Frontal cortex (tissue), 4 donors: Measurements from ENCODE around the gene VIPAS39. TPM values are rescaled to one million over a fixed set of nuclear protein-coding genes. Genes with fewer than 3 reads are reported as not detected.
"Not testable (repeated sequence)": the region's sequence is repeated elsewhere in the genome, so short reads cannot be mapped to it uniquely, and the experiment has no call there.

Experiments used
- DNase-seq, 2 donors: peaks; one replicate each; pipeline ENCODE4 v3.0.0; 2012; ENCODE audit warnings: low spot score in 2 of 2
- FAIRE-seq: peaks from 2 replicates; lab custom pipeline; 2012; peaks lifted over from hg19 to GRCh38; lab: Jason Lieb, UNC
- total RNA-seq: library from RNA; depleted of rRNA; stranded (reverse); fragments of >200 nt; gene quantifications from one replicate; pipeline ENCODE4 v1.2.3, GENCODE V29; 2014
- donor health status: control.
- donor health status: control.
- donor health status: control.

The VIPAS39 gene
- total RNA-seq, 1 donor from 2014 or later, result 35.5 TPM

- FAIRE-seq (no peak), DNase-seq (no peak)
Observed at GRCh38 chr14:77473921-77474320, 16.5 kb upstream of the VIPAS39 start.

GRCh38 chr14:77470224-77470870 is 12.9 kb upstream of the VIPAS39 start:
- DNase-seq, result no peak
- no peak for FAIRE-seq

GRCh38 chr14:77469539-77469938 is 12.1 kb upstream of the VIPAS39 start:
- no peak for DNase-seq
- no peak for FAIRE-seq

- no peak for FAIRE-seq
- DNase-seq, result no peak
Observed at GRCh38 chr14:77469067-77469505, 11.7 kb upstream of the VIPAS39 start.

GRCh38 chr14:77467801-77468200 is 10.4 kb upstream of the VIPAS39 start:
- FAIRE-seq (no peak), DNase-seq (no peak)

GRCh38 chr14:77459072-77459723 is 1.8 kb upstream of the VIPAS39 start:
- FAIRE-seq, result no peak
- peak in 1 of 2 donors; percentile 44 for DNase-seq

- FAIRE-seq (no peak), DNase-seq (no peak)
Observed at GRCh38 chr14:77458249-77458950, 999 bp upstream of the VIPAS39 start.

- DNase-seq (no peak), FAIRE-seq (no peak)
Observed at GRCh38 chr14:77457115-77457521, 283 bp downstream of the VIPAS39 start.

- no peak for FAIRE-seq
- DNase-seq, result no peak
Observed at GRCh38 chr14:77455966-77456640, 1.3 kb downstream of the VIPAS39 start.

GRCh38 chr14:77442196-77442595 is 15.2 kb downstream of the VIPAS39 start:
- DNase-seq, result no peak
- no peak for FAIRE-seq

GRCh38 chr14:77439861-77440260 is 17.5 kb downstream of the VIPAS39 start:
- FAIRE-seq (no peak), DNase-seq (no peak)

- DNase-seq, result no peak
- peak; percentile 53 for FAIRE-seq
Observed at GRCh38 chr14:77438596-77438995, 18.8 kb downstream of the VIPAS39 start.

- no peak for FAIRE-seq
- no peak for DNase-seq
Observed at GRCh38 chr14:77436042-77436441, 21.4 kb downstream of the VIPAS39 start.

GRCh38 chr14:77426396-77426795 is 31.0 kb downstream of the VIPAS39 start:
- DNase-seq, result no peak
- FAIRE-seq, result no peak

- DNase-seq (no peak), FAIRE-seq (no peak)
Observed at GRCh38 chr14:77424862-77425261, 32.5 kb downstream of the VIPAS39 start.

GRCh38 chr14:77423423-77423822 is 34.0 kb downstream of the VIPAS39 start, which contains the start of gene NOXRED1:
Gene NOXRED1, minus strand, starts transcription at chr14:77423523. Its CDS starts 634 bp downstream, at chr14:77422889.
- FAIRE-seq (no peak), DNase-seq (no peak)

GRCh38 chr14:77421201-77421600 is 36.2 kb downstream of the VIPAS39 start:
- DNase-seq (no peak), FAIRE-seq (no peak)

- no peak for DNase-seq
- FAIRE-seq, result no peak
Observed at GRCh38 chr14:77416836-77417235, 40.6 kb downstream of the VIPAS39 start.

- FAIRE-seq, result not testable (repeated sequence)
Observed at GRCh38 chr14:77416098-77416497, 41.3 kb downstream of the VIPAS39 start.

GRCh38 chr14:77415403-77416030 is 41.9 kb downstream of the VIPAS39 start:
- not testable (repeated sequence) for DNase-seq

More at GRCh38 chr14:77416098-77416497, 41.3 kb downstream of the VIPAS39 start:
- not testable (repeated sequence) for DNase-seq

More at GRCh38 chr14:77415403-77416030, 41.9 kb downstream of the VIPAS39 start:
- FAIRE-seq, result not testable (repeated sequence)
